ENCODE data around the gene LIAS. TPM values are rescaled to one million over a fixed set of nuclear protein-coding genes. Genes with fewer than 3 reads are reported as not detected.

Gene LIAS
- total RNA-seq, 2 donors from 2014 or later = 4.9 to 15.3 TPM

- intact Hi-C loops (cut with DNase I) = loop anchor here (10.0 kb wide), 1 partner anchor 504 kb away; the partner anchor contains the start of gene PDS5A
- H3K4me3 ChIP-seq = no peak overlapping the region
- H3K27me3 ChIP-seq = no peaks in the 10 kb centered on the region
- no peaks in the 10 kb centered on the region for H3K36me3 ChIP-seq (replicated peaks in 1 of 2; ENCODE audit: insufficient read depth in 1 of 2, low read depth in 2 of 2)
- H3K27ac ChIP-seq = no peak overlapping the region
- no peaks in the 10 kb centered on the region for H3K9me3 ChIP-seq
- DNase-seq (no peak), ATAC-seq (no peak)
- TF ChIP-seq, protein P1, sequence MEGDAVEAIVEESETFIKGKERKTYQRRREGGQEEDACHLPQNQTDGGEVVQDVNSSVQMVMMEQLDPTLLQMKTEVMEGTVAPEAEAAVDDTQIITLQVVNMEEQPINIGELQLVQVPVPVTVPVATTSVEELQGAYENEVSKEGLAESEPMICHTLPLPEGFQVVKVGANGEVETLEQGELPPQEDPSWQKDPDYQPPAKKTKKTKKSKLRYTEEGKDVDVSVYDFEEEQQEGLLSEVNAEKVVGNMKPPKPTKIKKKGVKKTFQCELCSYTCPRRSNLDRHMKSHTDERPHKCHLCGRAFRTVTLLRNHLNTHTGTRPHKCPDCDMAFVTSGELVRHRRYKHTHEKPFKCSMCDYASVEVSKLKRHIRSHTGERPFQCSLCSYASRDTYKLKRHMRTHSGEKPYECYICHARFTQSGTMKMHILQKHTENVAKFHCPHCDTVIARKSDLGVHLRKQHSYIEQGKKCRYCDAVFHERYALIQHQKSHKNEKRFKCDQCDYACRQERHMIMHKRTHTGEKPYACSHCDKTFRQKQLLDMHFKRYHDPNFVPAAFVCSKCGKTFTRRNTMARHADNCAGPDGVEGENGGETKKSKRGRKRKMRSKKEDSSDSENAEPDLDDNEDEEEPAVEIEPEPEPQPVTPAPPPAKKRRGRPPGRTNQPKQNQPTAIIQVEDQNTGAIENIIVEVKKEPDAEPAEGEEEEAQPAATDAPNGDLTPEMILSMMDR (IDR thresholded peaks at IDR 0.05) = no peak
- TF ChIP-seq POLR2A (IDR thresholded peaks at IDR 0.05) = no peak
- H3K4me1 ChIP-seq = peaks cover 5% of the 10 kb centered on the region
- 91 to 100% methylated on average over 1 of the region's 1 CpG for WGBS, 2 donors
Measured at GRCh38 chr4:39470402-39470801, 11.5 kb downstream of the LIAS start.

- peaks cover 5% of the 10 kb centered on the region for H3K4me1 ChIP-seq
- ATAC-seq = no peak
- H3K4me3 ChIP-seq = no peak overlapping the region
- H3K36me3 ChIP-seq (replicated peaks in 1 of 2; ENCODE audit: insufficient read depth in 1 of 2, low read depth in 2 of 2) = no peaks in the 10 kb centered on the region
- intact Hi-C loops (cut with DNase I) = loop anchor here (10.0 kb wide), 1 partner anchor 502 kb away; the partner anchor contains the start of gene PDS5A
- TF ChIP-seq, protein P1 (IDR thresholded peaks at IDR 0.05) = no peak
- TF ChIP-seq POLR2A (IDR thresholded peaks at IDR 0.05) = no peak
- H3K27me3 ChIP-seq = no peaks in the 10 kb centered on the region
- WGBS, 2 donors = 79 to 87% methylated on average over 3 of the region's 3 CpGs
- no peak overlapping the region for H3K27ac ChIP-seq
- H3K9me3 ChIP-seq = no peaks in the 10 kb centered on the region
- DNase-seq = no peak
Measured at GRCh38 chr4:39472396-39472795, 13.5 kb downstream of the LIAS start.

GRCh38 chr4:39476187-39476895, 17.5 kb downstream of the LIAS start:
- intact Hi-C loops (cut with DNase I) = loop anchor here (10.0 kb wide), 1 partner anchor 498 kb away; the partner anchor contains the start of gene PDS5A
- WGBS, 2 donors = 92 to 93% methylated on average over 5 of the region's 5 CpGs
- no peak for ATAC-seq
- TF ChIP-seq POLR2A (IDR thresholded peaks at IDR 0.05) = no peak
- TF ChIP-seq, protein P1 (IDR thresholded peaks at IDR 0.05) = no peak
- DNase-seq = no peak
- Histone ChIP-seq H3K4me1 (no peaks in the 10 kb centered on the region), H3K27me3 (no peaks in the 10 kb centered on the region), H3K9me3 (no peaks in the 10 kb centered on the region), H3K36me3 (replicated peaks in 1 of 2; ENCODE audit: insufficient read depth in 1 of 2, low read depth in 2 of 2) (no peaks in the 10 kb centered on the region), H3K27ac (no peak overlapping the region), H3K4me3 (no peak overlapping the region)

GRCh38 chr4:39480251-39480650, 21.4 kb downstream of the LIAS start:
- Histone ChIP-seq H3K36me3 (replicated peaks in 1 of 2; ENCODE audit: insufficient read depth in 1 of 2, low read depth in 2 of 2) (no peaks in the 10 kb centered on the region), H3K4me3 (no peak overlapping the region), H3K4me1 (no peaks in the 10 kb centered on the region), H3K27ac (no peak overlapping the region), H3K9me3 (no peaks in the 10 kb centered on the region), H3K27me3 (no peaks in the 10 kb centered on the region)
- no peak for TF ChIP-seq POLR2A (IDR thresholded peaks at IDR 0.05)
- intact Hi-C loops (cut with DNase I) = no loop called here
- DNase-seq = no peak
- WGBS, 2 donors = 95 to 97% methylated on average over 20 to 27 of the region's 27 CpGs
- ATAC-seq = no peak

GRCh38 chr4:39480902-39481695, 22.2 kb downstream of the LIAS start:
- DNase-seq = no peak
- H3K9me3 ChIP-seq = no peaks in the 10 kb centered on the region
- TF ChIP-seq, protein P1 (IDR thresholded peaks at IDR 0.05) = no peak
- no peaks in the 10 kb centered on the region for H3K4me1 ChIP-seq
- WGBS, 2 donors = 72 to 84% methylated on average over 21 of the region's 21 CpGs
- intact Hi-C loops (cut with DNase I) = no loop called here
- no peak for ATAC-seq
- no peak overlapping the region for H3K27ac ChIP-seq
- no peak overlapping the region for H3K4me3 ChIP-seq
- H3K36me3 ChIP-seq (replicated peaks in 1 of 2; ENCODE audit: insufficient read depth in 1 of 2, low read depth in 2 of 2) = no peaks in the 10 kb centered on the region
- H3K27me3 ChIP-seq = no peaks in the 10 kb centered on the region

Data from body of pancreas (tissue), 4 donors.